Suprapubic skin (tissue), 3 donors: Measurements from ENCODE around the gene KRT10.

ENCODE experiments used
- CTCF ChIP-seq, 2 donors: fragments of 200-600 bp in 1 of 2; fragments of 450-650 bp in 1 of 2; sonication (generic) in 1 of 2; IDR thresholded peaks; one replicate each; pipeline ENCODE4 v1.5.1; 2016 to 2019; ENCODE audit warnings: antibody characterized with exemption in 2 of 2, mild to moderate bottlenecking in 1 of 2, moderate library complexity in 1 of 2
- POLR2AphosphoS5 ChIP-seq, 3 donors: sonication (generic); formaldehyde crosslinking; IDR thresholded peaks; one replicate each; pipeline ENCODE4 v1.6.1; 2017; ENCODE audit warnings: antibody characterized with exemption in 3 of 3

- TF ChIP-seq POLR2AphosphoS5 (IDR thresholded peaks at IDR 0.05) (no peak), CTCF (IDR thresholded peaks at IDR 0.05) (no peak)
Measured at GRCh38 chr17:40779181-40779909, 43.1 kb downstream of the KRT10 start.
